GM23338 (cell line): ENCODE measurements around the gene SEMA6B. TPM values are rescaled to one million over a fixed set of nuclear protein-coding genes. Genes with fewer than 3 reads are reported as not detected.

ENCODE experiments used
- ATAC-seq: fragments of 200-7000 bp; cut with Tn5 transposase; 3 replicates; pipeline ENCODE4 v1.9.1; 2020
- DNase-seq: peaks from one replicate; pipeline ENCODE4 v3.0.0-alpha.2; 2015; ENCODE audit warnings: low spot score
- H2AFZ ChIP-seq: fragments of 200-600 bp; sonication (generic); 2 replicates; pipeline ENCODE4 v1.8.0; 2016; ENCODE audit warnings: antibody characterized with exemption, mild to moderate bottlenecking, moderate library complexity
- H3F3A ChIP-seq: fragments of 200-600 bp; sonication (generic); replicated peaks from 2 replicates; pipeline ENCODE4 v1.8.0; 2017; ENCODE audit warnings: antibody characterized with exemption, mixed run types, low read depth
- H3K27ac ChIP-seq: fragments of 200-600 bp; sonication (generic); 2 replicates; pipeline ENCODE4 v1.6.1; 2016; ENCODE audit warnings: low read depth
- H3K27me3 ChIP-seq: fragments of 200-600 bp; sonication (generic); 2 replicates; pipeline ENCODE4 v1.8.0; 2016; ENCODE audit warnings: mild to moderate bottlenecking, mixed run types, moderate library complexity; ENCODE audit not compliant: insufficient read depth
- H3K36me3 ChIP-seq: fragments of 200-600 bp; sonication (generic); 2 replicates; pipeline ENCODE4 v1.8.0; 2016; ENCODE audit warnings: mild to moderate bottlenecking; ENCODE audit not compliant: insufficient read depth
- H3K4me1 ChIP-seq: fragments of 200-600 bp; sonication (generic); 2 replicates; pipeline ENCODE4 v1.8.0; 2016; ENCODE audit warnings: mild to moderate bottlenecking, moderate library complexity; ENCODE audit not compliant: insufficient read depth
- H3K4me2 ChIP-seq: fragments of 200-600 bp; sonication (generic); 2 replicates; pipeline ENCODE4 v1.7.1; 2017; ENCODE audit warnings: mixed run types
- H3K4me3 ChIP-seq: fragments of 200-600 bp; sonication (generic); 2 replicates; pipeline ENCODE4 v1.6.1; 2016; ENCODE audit warnings: mixed run types
- H3K79me2 ChIP-seq: fragments of 200-600 bp; sonication (generic); replicated peaks from 2 replicates; pipeline ENCODE4 v1.8.0; 2017; ENCODE audit warnings: mild to moderate bottlenecking; ENCODE audit not compliant: insufficient read depth
- H3K9me2 ChIP-seq: fragments of 200-600 bp; sonication (generic); 2 replicates; pipeline ENCODE4 v1.8.0; 2017; ENCODE audit not compliant: insufficient read depth
- H4K20me1 ChIP-seq: fragments of 200-600 bp; sonication (generic); replicated peaks from 2 replicates; pipeline ENCODE4 v1.8.0; 2017; ENCODE audit warnings: mild to moderate bottlenecking; ENCODE audit not compliant: insufficient read depth
- H3K27ac Mint-ChIP-seq: 2 replicates; pipeline ENCODE4 v1.8.0; 2020; ENCODE audit warnings: inconsistent platforms, mild to moderate bottlenecking, moderate library complexity, mixed read lengths
- H3K27me3 Mint-ChIP-seq: 3 replicates; pipeline ENCODE4 v1.8.0; 2022; ENCODE audit warnings: low read depth, mild to moderate bottlenecking, moderate library complexity, mixed read lengths, inconsistent platforms; ENCODE audit not compliant: insufficient read depth, poor library complexity
- H3K36me3 Mint-ChIP-seq: 3 replicates; pipeline ENCODE4 v1.8.0; 2021; ENCODE audit warnings: low read depth, mild to moderate bottlenecking, inconsistent platforms, moderate library complexity, mixed read lengths
- H3K4me1 Mint-ChIP-seq: 3 replicates; pipeline ENCODE4 v1.8.0; 2020; ENCODE audit warnings: mild to moderate bottlenecking, inconsistent platforms, mixed read lengths
- H3K4me3 Mint-ChIP-seq: 3 replicates; pipeline ENCODE4 v1.8.0; 2021; ENCODE audit warnings: moderate library complexity, mild to moderate bottlenecking, inconsistent platforms, mixed read lengths
- H3K9me3 Mint-ChIP-seq: 3 replicates; pipeline ENCODE4 v1.8.0; 2020; ENCODE audit warnings: moderate library complexity, mild to moderate bottlenecking, inconsistent platforms, mixed read lengths
- CREB1 ChIP-seq: fragments of 250-450 bp; sonication (Bioruptor Pico); IDR thresholded peaks from 2 replicates; pipeline ENCODE4 v1.5.0; 2020; ENCODE audit warnings: low read depth, mild to moderate bottlenecking, moderate library complexity
- CTCF ChIP-seq, 2 experiments: fragments of 200-600 bp in 1 of 2; sonication (generic) in 1 of 2; conservative IDR thresholded peaks; 2 replicates each; pipeline versions ENCODE4 v1.5.1 to v1.6.1; 2016 to 2017; ENCODE audit warnings: antibody characterized with exemption in 2 of 2, low read depth in 2 of 2, mild to moderate bottlenecking in 2 of 2, moderate library complexity in 1 of 2
- ETS1 ChIP-seq: IDR thresholded peaks from 2 replicates; pipeline ENCODE4 v1.6.1; 2016; ENCODE audit warnings: antibody characterized with exemption
- EZH2 ChIP-seq: fragments of 200-600 bp; sonication (generic); IDR thresholded peaks from one replicate; pipeline ENCODE4 v1.8.0; 2017; ENCODE audit warnings: antibody characterized with exemption, mild to moderate bottlenecking, low read depth; ENCODE audit not compliant: unreplicated experiment
- JUNB ChIP-seq: IDR thresholded peaks from one replicate; pipeline ENCODE4 v1.6.1; 2016; ENCODE audit warnings: antibody characterized with exemption; ENCODE audit not compliant: unreplicated experiment
- NANOG ChIP-seq: IDR thresholded peaks from 2 replicates; pipeline ENCODE4 v1.6.1; 2016; ENCODE audit warnings: antibody characterized with exemption, borderline replicate concordance
- STAT1 ChIP-seq: IDR thresholded peaks from one replicate; pipeline ENCODE4 v1.6.1; 2016; ENCODE audit warnings: antibody characterized with exemption; ENCODE audit not compliant: unreplicated experiment
- ZNF114 ChIP-seq: fragments of 250-450 bp; sonication (Bioruptor Pico); IDR thresholded peaks from 2 replicates; pipeline ENCODE4 v1.5.0; 2020; ENCODE audit warnings: mild to moderate bottlenecking, moderate library complexity
- ZNF331 ChIP-seq: fragments of 250-450 bp; sonication (Bioruptor Pico); IDR thresholded peaks from 2 replicates; pipeline ENCODE4 v1.5.0; 2020; ENCODE audit warnings: low read depth, mild to moderate bottlenecking, moderate library complexity
- ZNF462 ChIP-seq: fragments of 250-450 bp; sonication (Bioruptor Pico); IDR thresholded peaks from 2 replicates; pipeline ENCODE4 v1.5.0; 2020; ENCODE audit warnings: mild to moderate bottlenecking, moderate library complexity
- polyA plus RNA-seq: library from polyadenylated mRNA; unstranded; fragments of >200 nt; fragmentation: Nextera tagmentation; extraction: Ambion mirVana; gene quantifications from 2 replicates; pipeline ENCODE4 v1.2.1, GENCODE V29; 2016
- total RNA-seq: library from RNA; depleted of rRNA; stranded (reverse); fragments of >200 nt; shearing (Covaris generic); gene quantifications from 2 replicates; pipeline ENCODE4 v1.2.3, GENCODE V29; 2014
- TF ChIP-seq, protein P1 (sequence below): IDR thresholded peaks from one replicate; pipeline ENCODE4 v1.6.1; 2018; ENCODE audit warnings: antibody characterized with exemption; ENCODE audit not compliant: unreplicated experiment

The SEMA6B gene
- total and polyA plus RNA-seq, 2 experiments from 2014 or later: 5.3 to 42.7 TPM

DNA sequence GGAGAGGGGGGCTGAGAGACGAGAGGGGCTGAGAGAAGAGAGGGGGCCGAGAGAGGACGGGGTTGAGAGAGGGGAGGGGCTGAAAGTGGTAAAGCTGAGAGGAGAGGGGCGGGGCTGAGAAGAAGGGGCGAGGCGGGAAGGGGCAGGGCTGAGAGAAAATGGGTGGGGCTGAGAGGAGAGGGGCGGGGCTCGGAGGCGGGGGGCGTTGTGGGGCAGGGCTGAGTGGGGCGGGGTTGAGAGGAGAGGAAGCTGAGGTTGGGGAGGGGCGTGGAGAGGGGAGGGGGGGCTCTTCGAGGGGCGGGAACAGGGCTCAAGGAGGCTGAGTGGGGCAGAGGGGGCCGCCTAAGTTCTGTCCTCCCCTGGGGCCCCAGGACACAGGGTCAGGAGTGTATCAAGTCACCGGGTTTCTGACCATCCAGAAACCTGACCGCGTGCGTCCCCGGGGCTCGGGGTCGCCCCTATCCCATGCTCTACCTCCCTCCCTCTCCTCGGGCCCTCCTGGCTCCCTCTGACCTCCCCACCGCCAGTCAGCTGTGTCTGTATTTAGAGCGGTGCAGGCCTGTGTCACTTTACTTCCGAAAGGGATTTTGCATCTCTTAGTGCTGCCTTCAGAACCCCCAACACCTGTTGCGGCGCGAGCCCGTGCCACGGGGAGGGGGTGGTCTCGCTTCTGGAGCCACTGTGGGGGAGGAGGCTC lies 38.6 kb upstream of the SEMA6B start (continued):
- TF ChIP-seq JUNB: no peak

DNA sequence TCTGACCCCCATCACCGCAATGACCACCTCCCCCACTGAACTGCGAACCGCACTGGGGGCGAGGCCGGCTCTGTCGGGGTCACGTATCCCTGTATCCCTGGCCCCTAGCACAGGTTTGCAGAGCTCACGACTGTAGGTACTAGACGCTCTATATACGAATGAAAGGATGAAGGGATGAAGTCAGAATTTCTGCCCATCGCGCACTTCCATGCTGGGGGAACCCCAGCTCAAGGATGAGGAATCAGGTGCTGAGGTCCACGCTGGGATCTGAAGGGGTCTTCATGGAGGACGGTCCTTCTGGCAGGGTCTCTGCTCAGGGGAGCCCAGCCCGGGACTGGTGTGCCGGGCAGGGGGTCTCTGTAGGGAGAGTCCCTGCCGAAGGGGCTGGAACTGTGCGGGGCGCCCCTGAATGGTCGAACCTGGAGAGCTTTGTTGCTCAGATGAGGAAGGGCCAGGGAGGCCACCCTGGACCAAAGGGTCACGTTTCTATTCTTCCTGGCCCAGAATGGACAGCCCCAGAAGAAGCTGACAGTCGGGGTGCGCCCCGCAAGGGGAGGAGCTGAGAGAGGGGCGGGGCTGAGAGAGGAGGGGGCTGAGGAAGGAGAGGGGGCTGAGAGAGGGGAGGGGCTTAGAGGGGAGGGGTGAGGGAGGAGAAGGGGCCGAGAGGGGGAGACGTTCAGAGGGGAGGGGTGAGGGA lies 37.9 kb upstream of the SEMA6B start:
- Mint-ChIP-seq H3K36me3 (no peaks in the 10 kb centered on the region), H3K27ac (no peak overlapping the region), H3K4me1 (peaks cover 7% of the 10 kb centered on the region; the same call in 2 of the 3 replicates), H3K27me3 (peaks cover 22% of the 10 kb centered on the region), H3K4me3 (peak overlapping the region; percentile 76), H3K9me3 (no peaks in the 10 kb centered on the region)
- no peaks in the 10 kb centered on the region for H3K36me3 ChIP-seq
- peak overlapping the region; percentile 90 for H2AFZ ChIP-seq
- peak overlapping the region; percentile 60 for H3K4me3 ChIP-seq
- H3K27me3 ChIP-seq: peaks cover 38% of the 10 kb centered on the region
- DNase-seq: no peak
- peaks cover 13% of the 10 kb centered on the region; the same call in 1 of the 2 replicates for H3F3A ChIP-seq
- ATAC-seq: peak; percentile 47
- no peak overlapping the region for H3K27ac ChIP-seq
- no peaks in the 10 kb centered on the region for H3K9me2 ChIP-seq
- no peaks in the 10 kb centered on the region; the same call in 1 of the 2 replicates for H4K20me1 ChIP-seq
- H3K4me2 ChIP-seq: peak overlapping the region; percentile 90
- 0 out of 2 replicates have a peak, but pooled peaks cover 4% of the 10 kb centered on the region for H3K4me1 ChIP-seq
- H3K79me2 ChIP-seq: no peaks in the 10 kb centered on the region
- TF ChIP-seq STAT1 (no peak), ZNF331 (CRISPR knock-in tag) (no peak), CTCF (conservative IDR thresholded peaks at IDR 0.05; ENCODE audit: low read depth in 2 of 2) (no peak), EZH2 (no peak), CREB1 (no peak), ZNF462 (no peak), ZNF114 (CRISPR knock-in tag) (no peak), ETS1 (no peak), NANOG (no peak), JUNB (no peak)
- TF ChIP-seq, protein P1, sequence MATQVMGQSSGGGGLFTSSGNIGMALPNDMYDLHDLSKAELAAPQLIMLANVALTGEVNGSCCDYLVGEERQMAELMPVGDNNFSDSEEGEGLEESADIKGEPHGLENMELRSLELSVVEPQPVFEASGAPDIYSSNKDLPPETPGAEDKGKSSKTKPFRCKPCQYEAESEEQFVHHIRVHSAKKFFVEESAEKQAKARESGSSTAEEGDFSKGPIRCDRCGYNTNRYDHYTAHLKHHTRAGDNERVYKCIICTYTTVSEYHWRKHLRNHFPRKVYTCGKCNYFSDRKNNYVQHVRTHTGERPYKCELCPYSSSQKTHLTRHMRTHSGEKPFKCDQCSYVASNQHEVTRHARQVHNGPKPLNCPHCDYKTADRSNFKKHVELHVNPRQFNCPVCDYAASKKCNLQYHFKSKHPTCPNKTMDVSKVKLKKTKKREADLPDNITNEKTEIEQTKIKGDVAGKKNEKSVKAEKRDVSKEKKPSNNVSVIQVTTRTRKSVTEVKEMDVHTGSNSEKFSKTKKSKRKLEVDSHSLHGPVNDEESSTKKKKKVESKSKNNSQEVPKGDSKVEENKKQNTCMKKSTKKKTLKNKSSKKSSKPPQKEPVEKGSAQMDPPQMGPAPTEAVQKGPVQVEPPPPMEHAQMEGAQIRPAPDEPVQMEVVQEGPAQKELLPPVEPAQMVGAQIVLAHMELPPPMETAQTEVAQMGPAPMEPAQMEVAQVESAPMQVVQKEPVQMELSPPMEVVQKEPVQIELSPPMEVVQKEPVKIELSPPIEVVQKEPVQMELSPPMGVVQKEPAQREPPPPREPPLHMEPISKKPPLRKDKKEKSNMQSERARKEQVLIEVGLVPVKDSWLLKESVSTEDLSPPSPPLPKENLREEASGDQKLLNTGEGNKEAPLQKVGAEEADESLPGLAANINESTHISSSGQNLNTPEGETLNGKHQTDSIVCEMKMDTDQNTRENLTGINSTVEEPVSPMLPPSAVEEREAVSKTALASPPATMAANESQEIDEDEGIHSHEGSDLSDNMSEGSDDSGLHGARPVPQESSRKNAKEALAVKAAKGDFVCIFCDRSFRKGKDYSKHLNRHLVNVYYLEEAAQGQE: no peak
